Upper lobe of right lung (tissue), 1 donor: ENCODE measurements around the gene PLAC9. TPM values are rescaled to one million over a fixed set of nuclear protein-coding genes. Genes with fewer than 3 reads are reported as not detected.

Experiments used
- ATAC-seq: fragments of 200-7000 bp; cut with Tn5 transposase; one replicate; pipeline ENCODE4 v1.9.1; 2020; ENCODE audit warnings: mild to moderate bottlenecking, moderate library complexity
- DNase-seq: peaks from one replicate; pipeline ENCODE4 v3.0.0-alpha.2; 2020
- H3K27ac ChIP-seq: fragments of 200-600 bp; one replicate; pipeline ENCODE4 v1.8.0; 2022
- H3K27me3 ChIP-seq: fragments of 200-600 bp; one replicate; pipeline ENCODE4 v1.8.0; 2022; ENCODE audit warnings: mild to moderate bottlenecking
- H3K36me3 ChIP-seq: fragments of 200-600 bp; one replicate; pipeline ENCODE4 v1.8.0; 2022
- H3K4me1 ChIP-seq: fragments of 200-600 bp; one replicate; pipeline ENCODE4 v1.8.0; 2022
- H3K4me3 ChIP-seq: fragments of 200-600 bp; one replicate; pipeline ENCODE4 v1.8.0; 2022; ENCODE audit warnings: mild to moderate bottlenecking
- H3K9me3 ChIP-seq: fragments of 200-600 bp; one replicate; pipeline ENCODE4 v1.8.0; 2022
- intact Hi-C: fragments of 100-400 bp; cut with DNase I; formaldehyde crosslinking; loops from one replicate; pipeline ENCODE4 v1.11.0; 2022
- total RNA-seq: library from RNA; stranded (reverse); fragmentation: NEBNext Ultra II Directional; extraction: Animal tissue kit (Norgen Biotek cat#: 25700); gene quantifications from one replicate; pipeline ENCODE4 v1.2.1, GENCODE V29; 2021
- TF ChIP-seq, protein P1 (sequence below): fragments of 200-600 bp; IDR thresholded peaks from one replicate; pipeline ENCODE4 v1.8.0; 2022; ENCODE audit warnings: antibody characterized with exemption
- donor health status: DM: no; HTN: yes; CAD: no; lungs with severe emphysema.

Gene PLAC9
- total RNA-seq, 1 donor from 2014 or later, result 24.1 TPM

DNA sequence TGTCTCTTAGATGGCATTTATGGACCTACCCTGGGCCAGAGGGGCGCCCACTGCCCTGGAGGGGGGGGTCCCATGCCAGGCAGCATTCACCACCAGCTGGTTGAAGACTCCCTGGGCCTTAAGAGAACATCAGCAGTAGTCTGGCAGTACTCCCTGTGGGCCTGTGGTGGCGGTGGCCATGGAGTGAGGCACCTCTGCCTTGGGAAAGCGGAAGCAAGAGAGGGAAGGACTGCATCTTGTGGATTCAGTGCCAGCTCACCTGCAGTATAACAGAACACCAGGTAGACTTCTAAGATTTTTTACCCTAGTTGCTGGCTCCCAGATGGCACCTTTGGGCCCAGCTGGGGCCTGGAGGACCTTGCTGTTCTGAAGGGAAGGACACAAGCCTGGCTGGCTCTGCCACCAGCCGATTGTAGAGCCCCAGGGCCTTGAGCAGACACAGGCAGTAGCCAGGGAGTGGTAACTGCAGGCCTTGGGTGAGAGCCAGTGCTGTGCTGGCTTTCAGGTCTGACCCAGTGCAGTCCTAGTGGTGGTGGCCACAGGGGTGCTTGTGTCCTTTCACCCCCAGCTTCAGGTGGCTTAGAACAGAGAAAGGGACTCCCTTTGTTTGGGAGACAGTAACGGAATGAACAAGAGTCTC lies 15.8 kb downstream of the PLAC9 start:
- Histone ChIP-seq H3K27ac (no peak overlapping the region), H3K4me1 (peaks cover 17% of the 10 kb centered on the region)
- intact Hi-C loops, result no loop called here

DNA sequence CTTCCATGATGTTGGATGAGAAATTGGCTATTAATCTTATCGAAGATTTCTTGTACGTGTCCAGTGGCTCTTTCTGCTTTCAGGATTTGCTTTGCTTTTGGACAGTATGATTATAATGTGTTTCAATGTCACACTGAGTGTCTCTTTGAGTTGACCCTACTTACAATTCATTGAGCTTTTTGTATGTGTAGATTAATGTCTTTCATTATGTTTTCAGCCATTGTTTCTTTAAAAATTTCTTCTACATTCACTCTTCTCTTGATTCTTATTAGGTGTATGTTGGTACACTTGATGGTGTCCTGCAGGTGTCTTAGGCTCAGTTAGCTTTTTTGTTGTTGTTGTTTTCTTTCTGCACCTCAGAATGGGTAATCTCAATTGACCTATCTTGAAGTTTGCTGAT lies 16.6 kb downstream of the PLAC9 start:
- Histone ChIP-seq H3K4me3 (no peak overlapping the region), H3K27me3 (no peaks in the 10 kb centered on the region), H3K4me1 (peaks cover 12% of the 10 kb centered on the region), H3K36me3 (peaks cover 29% of the 10 kb centered on the region), H3K9me3 (no peaks in the 10 kb centered on the region), H3K27ac (no peak overlapping the region)
- DNase-seq, result no peak
- ATAC-seq, result no peak
- intact Hi-C loops, result no loop called here
- TF ChIP-seq, protein P1, sequence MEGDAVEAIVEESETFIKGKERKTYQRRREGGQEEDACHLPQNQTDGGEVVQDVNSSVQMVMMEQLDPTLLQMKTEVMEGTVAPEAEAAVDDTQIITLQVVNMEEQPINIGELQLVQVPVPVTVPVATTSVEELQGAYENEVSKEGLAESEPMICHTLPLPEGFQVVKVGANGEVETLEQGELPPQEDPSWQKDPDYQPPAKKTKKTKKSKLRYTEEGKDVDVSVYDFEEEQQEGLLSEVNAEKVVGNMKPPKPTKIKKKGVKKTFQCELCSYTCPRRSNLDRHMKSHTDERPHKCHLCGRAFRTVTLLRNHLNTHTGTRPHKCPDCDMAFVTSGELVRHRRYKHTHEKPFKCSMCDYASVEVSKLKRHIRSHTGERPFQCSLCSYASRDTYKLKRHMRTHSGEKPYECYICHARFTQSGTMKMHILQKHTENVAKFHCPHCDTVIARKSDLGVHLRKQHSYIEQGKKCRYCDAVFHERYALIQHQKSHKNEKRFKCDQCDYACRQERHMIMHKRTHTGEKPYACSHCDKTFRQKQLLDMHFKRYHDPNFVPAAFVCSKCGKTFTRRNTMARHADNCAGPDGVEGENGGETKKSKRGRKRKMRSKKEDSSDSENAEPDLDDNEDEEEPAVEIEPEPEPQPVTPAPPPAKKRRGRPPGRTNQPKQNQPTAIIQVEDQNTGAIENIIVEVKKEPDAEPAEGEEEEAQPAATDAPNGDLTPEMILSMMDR, result no peak

More for the DNA sequence above, 15.8 kb downstream of the PLAC9 start:
- TF ChIP-seq, protein P1, result no peak
- Histone ChIP-seq H3K9me3 (no peaks in the 10 kb centered on the region), H3K27me3 (no peaks in the 10 kb centered on the region), H3K4me3 (no peak overlapping the region), H3K36me3 (peaks cover 20% of the 10 kb centered on the region)
- ATAC-seq, result no peak
- no peak for DNase-seq

DNA sequence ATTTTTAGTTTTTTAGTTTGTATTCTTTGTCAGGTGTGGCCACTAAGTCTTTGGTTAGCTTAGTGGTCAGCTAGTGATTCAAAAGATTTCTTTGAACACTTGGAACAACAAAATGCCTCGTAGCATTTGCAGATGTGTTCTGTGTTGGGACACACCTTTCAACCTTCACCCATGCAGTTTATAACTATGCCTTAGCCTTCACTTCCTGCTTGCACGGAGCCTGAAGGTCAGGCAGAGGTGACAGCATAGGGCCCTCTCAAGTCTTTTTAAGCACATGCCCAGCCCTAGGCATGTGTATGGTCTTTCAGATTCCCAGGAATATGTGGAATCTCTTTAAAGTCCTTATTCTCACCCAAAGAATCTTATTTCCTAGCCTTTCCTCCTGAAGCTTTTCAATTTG lies 17.6 kb downstream of the PLAC9 start:
- H3K9me3 ChIP-seq, result no peaks in the 10 kb centered on the region
- TF ChIP-seq, protein P1, result no peak
- peaks cover 3% of the 10 kb centered on the region for H3K4me1 ChIP-seq
- no peaks in the 10 kb centered on the region for H3K27me3 ChIP-seq
- intact Hi-C loops, result loop anchor here (10.0 kb wide), 1 partner anchor 55 kb away; the partner anchor contains the start of gene ANXA11
- H3K27ac ChIP-seq, result no peak overlapping the region
- ATAC-seq (no peak), DNase-seq (no peak)
- H3K36me3 ChIP-seq, result peaks cover 39% of the 10 kb centered on the region
- no peak overlapping the region for H3K4me3 ChIP-seq

DNA sequence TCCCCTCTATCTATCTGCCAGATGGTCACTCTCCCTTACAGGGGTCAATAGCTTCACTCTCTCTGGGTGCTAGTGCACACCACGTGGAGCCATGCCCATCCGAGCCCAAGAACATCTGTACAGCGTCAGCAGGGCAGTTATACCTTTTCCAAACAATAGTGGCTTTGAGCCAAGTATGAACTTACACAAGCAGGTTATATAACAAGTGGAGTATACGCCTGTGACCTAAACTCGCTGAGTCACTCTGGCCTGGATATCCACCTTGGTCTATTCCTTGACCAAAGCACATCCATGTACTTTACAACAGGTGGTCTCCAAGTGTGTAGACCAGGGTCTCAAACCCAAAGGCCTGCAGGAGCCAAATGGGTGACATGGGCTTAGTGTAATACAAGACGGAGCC lies 20.3 kb downstream of the PLAC9 start:
- Histone ChIP-seq H3K36me3 (peaks cover 66% of the 10 kb centered on the region), H3K27ac (no peak overlapping the region)
- intact Hi-C loops, result loop anchor here (10.0 kb wide), 1 partner anchor 52 kb away; the partner anchor contains the start of gene ANXA11

DNA sequence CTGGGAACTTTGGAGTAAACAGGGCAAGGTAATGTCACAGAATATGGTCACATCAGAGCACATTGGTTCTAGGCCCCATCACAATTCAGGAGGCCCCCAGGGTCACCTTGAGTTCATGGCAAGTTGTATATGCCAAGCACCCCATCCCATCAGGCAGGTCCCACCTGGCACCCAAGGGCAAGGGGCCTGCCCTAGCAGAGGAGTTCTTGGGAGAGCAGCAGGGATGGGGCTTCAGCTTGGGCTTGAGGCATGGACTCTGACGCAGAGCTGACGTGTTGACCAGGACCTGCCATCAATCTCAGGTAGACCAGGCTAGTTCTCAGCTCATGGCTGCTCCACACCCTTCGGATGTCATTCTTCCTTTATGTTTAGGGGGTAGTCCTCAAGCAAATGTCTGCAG lies 20.9 kb downstream of the PLAC9 start:
- DNase-seq (no peak), ATAC-seq (no peak)
- no peaks in the 10 kb centered on the region for H3K9me3 ChIP-seq
- no peaks in the 10 kb centered on the region for H3K27me3 ChIP-seq
- no peak overlapping the region for H3K27ac ChIP-seq
- intact Hi-C loops, result loop anchor here (10.0 kb wide), 1 partner anchor 51 kb away; the partner anchor contains the start of gene ANXA11
- H3K4me1 ChIP-seq, result peaks cover 6% of the 10 kb centered on the region
- H3K36me3 ChIP-seq, result peaks cover 72% of the 10 kb centered on the region
- no peak overlapping the region for H3K4me3 ChIP-seq
- TF ChIP-seq, protein P1, result no peak

More for the DNA sequence above, 20.3 kb downstream of the PLAC9 start:
- Histone ChIP-seq H3K4me1 (no peaks in the 10 kb centered on the region), H3K27me3 (no peaks in the 10 kb centered on the region), H3K4me3 (no peak overlapping the region), H3K9me3 (no peaks in the 10 kb centered on the region)
- no peak for DNase-seq
- no peak for ATAC-seq
- TF ChIP-seq, protein P1, result no peak
